NOMO-1 treated with DMSO at 0.1 percent for 48 hours (cell line): ENCODE results near the gene BABAM2.
"Not testable (repeated sequence)": the region's sequence is repeated elsewhere in the genome, so short reads cannot be mapped to it uniquely, and the experiment has no call there.

Experiments used
- DNase-seq: peaks from one replicate; lab custom pipeline; 2025; ENCODE audit not compliant: unreplicated experiment; lab: John Stamatoyannopoulos, UW

BABAM2 gene

GRCh38 chr2:28011322-28011737 lies 120.8 kb downstream of the BABAM2 start:
- peak; percentile 88 for DNase-seq

GRCh38 chr2:28018474-28018873 lies 127.9 kb downstream of the BABAM2 start:
- not testable (repeated sequence) for DNase-seq

GRCh38 chr2:28019521-28019920 lies 129.0 kb downstream of the BABAM2 start:
- not testable (repeated sequence) for DNase-seq

GRCh38 chr2:28021898-28022297 lies 131.4 kb downstream of the BABAM2 start:
- peak; percentile 36 for DNase-seq

GRCh38 chr2:28025123-28025522 lies 134.6 kb downstream of the BABAM2 start:
- no peak for DNase-seq

GRCh38 chr2:28026230-28026629 lies 135.7 kb downstream of the BABAM2 start:
- DNase-seq: not testable (repeated sequence)

GRCh38 chr2:28028025-28028424 lies 137.5 kb downstream of the BABAM2 start:
- no peak for DNase-seq

GRCh38 chr2:28030600-28030999 lies 140.1 kb downstream of the BABAM2 start:
- no peak for DNase-seq

GRCh38 chr2:28032816-28033215 lies 142.3 kb downstream of the BABAM2 start:
- DNase-seq: no peak

GRCh38 chr2:28034696-28035095 lies 144.2 kb downstream of the BABAM2 start:
- no peak for DNase-seq

GRCh38 chr2:28035163-28035690 lies 144.7 kb downstream of the BABAM2 start:
- no peak for DNase-seq

- no peak for DNase-seq
Measured at GRCh38 chr2:28035816-28036215, 145.3 kb downstream of the BABAM2 start.

GRCh38 chr2:28036307-28036706 lies 145.8 kb downstream of the BABAM2 start:
- no peak for DNase-seq

GRCh38 chr2:28038722-28039121 lies 148.2 kb downstream of the BABAM2 start:
- DNase-seq: no peak

- no peak for DNase-seq
Measured at GRCh38 chr2:28045676-28046351, 155.3 kb downstream of the BABAM2 start.

- DNase-seq: no peak
Measured at GRCh38 chr2:28046921-28047320, 156.4 kb downstream of the BABAM2 start.

GRCh38 chr2:28047681-28048080 lies 157.2 kb downstream of the BABAM2 start:
- DNase-seq: peak; percentile 66

GRCh38 chr2:28048341-28048740 lies 157.8 kb downstream of the BABAM2 start:
- no peak for DNase-seq

- DNase-seq: no peak
Measured at GRCh38 chr2:28049416-28049815, 158.9 kb downstream of the BABAM2 start.

GRCh38 chr2:28049899-28050298 lies 159.4 kb downstream of the BABAM2 start:
- DNase-seq: no peak

- DNase-seq: no peak
Measured at GRCh38 chr2:28052691-28053090, 162.2 kb downstream of the BABAM2 start.

- no peak for DNase-seq
Measured at GRCh38 chr2:28053597-28053996, 163.1 kb downstream of the BABAM2 start.

- no peak for DNase-seq
Measured at GRCh38 chr2:28054916-28055315, 164.4 kb downstream of the BABAM2 start.
